GM19025 (cell line): ENCODE data around the gene SSBP2.
"Not testable (repeated sequence)": the region's sequence is repeated elsewhere in the genome, so short reads cannot be mapped to it uniquely, and the experiment has no call there.

Experiments
- ATAC-seq: cut with Tn5 transposase; IDR thresholded peaks from one replicate; pipeline ENCODE4 v1.9.1; 2021; ENCODE audit warnings: mild to moderate bottlenecking, low read depth, moderate library complexity; ENCODE audit not compliant: unreplicated experiment

The SSBP2 gene

DNA sequence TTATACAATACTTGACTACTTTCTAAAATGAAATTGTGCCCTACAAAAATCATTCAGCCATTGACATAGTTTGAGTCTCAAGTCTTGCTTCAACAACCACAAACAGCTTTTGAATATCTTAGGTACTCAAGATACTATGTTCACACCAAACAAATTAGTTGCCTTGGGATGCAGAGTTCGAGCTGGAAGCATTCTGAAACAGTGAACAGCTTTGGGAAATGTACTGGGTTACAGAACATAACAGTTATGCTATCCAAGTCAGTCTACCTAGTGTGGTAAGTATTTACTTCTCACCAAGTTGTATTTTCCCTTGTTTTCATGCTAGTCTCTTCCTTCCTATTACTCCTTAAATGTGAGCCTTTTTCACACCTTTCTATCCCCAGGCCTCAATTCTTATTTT is 143.2 kb downstream of the SSBP2 start:
- no peak for ATAC-seq

DNA sequence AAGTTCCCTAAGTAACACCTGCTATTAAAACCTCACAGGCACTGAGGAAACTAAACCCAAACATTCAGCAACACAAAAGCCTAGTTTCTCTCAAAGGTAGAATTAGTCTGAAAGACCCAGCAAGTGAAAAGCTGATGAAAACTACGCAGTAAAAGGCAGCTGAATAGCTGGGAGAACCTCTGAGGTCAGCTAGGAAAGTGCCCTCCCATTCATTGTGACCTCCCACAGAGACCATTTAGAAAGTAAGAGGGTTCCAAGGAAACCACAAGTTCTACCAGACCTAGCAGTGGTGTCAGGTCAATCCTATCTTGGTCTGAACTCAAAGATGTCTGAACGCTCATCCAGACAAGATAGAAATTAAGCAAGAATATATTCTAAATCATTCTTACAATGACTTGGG is 144.7 kb downstream of the SSBP2 start:
- ATAC-seq, result no peak

GRCh38 chr5:81605299-81605698 is 145.6 kb downstream of the SSBP2 start:
- no peak for ATAC-seq

- no peak for ATAC-seq
These were observed 146.7 kb downstream of the SSBP2 start for GRCh38 chr5:81604193-81604592.

- ATAC-seq, result no peak
These were observed 149.0 kb downstream of the SSBP2 start for GRCh38 chr5:81601919-81602318.

- not testable (repeated sequence) for ATAC-seq
These were observed 158.8 kb downstream of the SSBP2 start for GRCh38 chr5:81592085-81592484.

- ATAC-seq, result no peak
These were observed 160.2 kb downstream of the SSBP2 start for GRCh38 chr5:81590498-81591384.

DNA sequence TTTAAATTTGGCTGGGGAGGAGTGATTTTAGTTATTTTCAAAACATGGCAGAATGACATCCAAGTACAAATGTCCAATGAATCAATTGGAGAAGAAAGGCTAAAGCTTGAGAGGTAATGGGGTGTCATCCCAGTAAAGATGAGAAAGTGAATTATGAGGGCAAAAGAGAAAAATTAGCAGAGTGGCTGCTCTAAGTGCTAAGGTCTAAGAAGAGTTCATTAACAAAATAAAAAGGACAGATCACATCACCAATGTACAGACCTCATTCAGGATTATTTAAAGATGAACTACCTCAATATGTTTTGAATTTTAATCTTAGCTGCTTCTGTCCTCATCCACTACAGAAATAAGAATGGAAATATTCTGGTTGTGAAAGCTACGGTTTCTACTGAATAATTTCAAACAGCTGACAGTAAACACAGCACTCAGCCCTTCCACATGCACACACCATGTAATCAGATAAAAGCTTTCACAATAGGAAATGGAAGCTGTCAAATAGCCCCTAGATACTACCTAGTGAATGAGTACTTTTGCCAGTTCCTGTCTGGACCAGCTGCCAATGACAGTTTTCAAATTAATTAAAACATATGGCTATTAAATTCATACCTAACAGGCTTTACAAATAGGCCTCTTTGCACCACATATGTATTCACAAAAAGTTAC is 171.5 kb downstream of the SSBP2 start:
- no peak for ATAC-seq

DNA sequence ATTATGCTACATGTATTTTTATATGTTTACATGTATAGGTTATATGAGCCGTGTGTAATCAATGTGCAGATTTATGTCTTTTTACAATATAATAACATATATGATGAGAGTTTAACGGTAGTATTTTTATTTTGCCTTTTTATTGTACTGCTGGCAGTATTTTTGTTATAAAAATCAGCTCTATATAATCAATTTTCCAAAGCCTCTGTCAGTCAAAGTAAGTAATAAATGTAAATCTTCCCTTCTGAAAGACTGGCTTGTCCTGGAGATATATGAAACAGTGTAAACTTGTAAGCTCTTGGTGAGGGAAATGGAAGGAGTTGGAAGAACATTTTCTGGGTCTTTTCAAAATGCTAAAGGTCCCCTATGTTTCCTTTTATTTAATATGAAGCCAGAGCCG is 173.8 kb downstream of the SSBP2 start:
- no peak for ATAC-seq

DNA sequence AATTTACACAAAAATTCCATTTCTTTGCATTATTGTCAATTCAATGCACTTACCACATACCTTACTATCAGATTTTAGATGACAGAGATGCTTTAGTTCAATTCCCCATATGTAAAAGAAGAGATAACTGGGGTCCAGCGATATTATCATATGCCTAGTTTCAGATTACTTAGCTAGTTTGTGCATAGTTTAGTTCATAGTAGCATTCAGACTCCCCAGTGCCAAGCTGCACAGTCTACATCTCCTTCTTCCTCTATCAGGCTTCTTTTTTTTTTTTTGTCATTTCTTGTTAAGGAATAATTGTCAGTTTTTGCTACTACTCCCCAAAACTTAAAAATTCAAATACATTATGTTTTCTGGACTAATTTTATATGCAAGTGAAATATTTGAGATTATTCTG is 175.0 kb downstream of the SSBP2 start:
- ATAC-seq, result no peak

GRCh38 chr5:81572201-81572600 is 178.7 kb downstream of the SSBP2 start:
- no peak for ATAC-seq

GRCh38 chr5:81558188-81558587 is 192.7 kb downstream of the SSBP2 start:
- ATAC-seq, result no peak

- no peak for ATAC-seq
These were observed 194.1 kb downstream of the SSBP2 start for GRCh38 chr5:81556809-81557208.

DNA sequence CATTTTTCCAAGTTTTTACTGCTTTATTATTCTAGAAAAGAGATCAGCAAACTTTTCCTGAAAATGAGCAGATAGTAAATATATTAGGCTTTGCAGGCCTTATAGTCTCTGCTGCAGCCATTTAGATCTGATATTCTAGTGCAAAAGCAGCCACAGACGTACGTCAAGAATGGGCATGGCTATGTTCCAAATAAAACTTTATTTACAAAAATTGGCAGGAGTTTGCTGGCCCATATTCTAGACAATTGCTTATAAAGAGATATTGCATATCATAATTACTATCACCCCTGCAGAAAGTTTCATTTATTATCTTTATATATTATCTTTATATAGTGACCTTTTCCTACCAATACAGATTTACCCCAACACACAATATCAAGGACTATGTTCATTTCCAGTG is 195.0 kb downstream of the SSBP2 start:
- ATAC-seq, result no peak

DNA sequence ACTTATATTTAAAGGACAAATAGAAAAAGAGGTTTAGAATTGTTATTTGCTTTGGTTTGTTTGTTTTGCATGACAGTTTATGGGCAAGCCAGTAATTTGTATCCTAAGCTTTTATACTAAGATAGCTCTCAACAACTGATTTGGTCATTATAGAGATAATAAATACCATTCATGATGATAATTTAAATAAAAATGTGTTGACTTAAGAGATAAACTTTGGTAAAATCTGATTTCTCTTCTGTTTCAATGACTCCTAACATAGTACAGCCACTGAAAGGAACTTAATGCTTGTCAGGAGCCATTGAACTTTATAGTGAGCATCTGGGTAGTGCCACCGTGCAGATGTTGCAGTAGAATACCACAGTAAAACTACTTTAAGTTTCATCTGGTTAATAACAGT is 196.2 kb downstream of the SSBP2 start:
- ATAC-seq, result no peak

- no peak for ATAC-seq
These were observed 197.2 kb downstream of the SSBP2 start for GRCh38 chr5:81553567-81554212.

- ATAC-seq, result no peak
These were observed 197.9 kb downstream of the SSBP2 start for GRCh38 chr5:81552852-81553566.

DNA sequence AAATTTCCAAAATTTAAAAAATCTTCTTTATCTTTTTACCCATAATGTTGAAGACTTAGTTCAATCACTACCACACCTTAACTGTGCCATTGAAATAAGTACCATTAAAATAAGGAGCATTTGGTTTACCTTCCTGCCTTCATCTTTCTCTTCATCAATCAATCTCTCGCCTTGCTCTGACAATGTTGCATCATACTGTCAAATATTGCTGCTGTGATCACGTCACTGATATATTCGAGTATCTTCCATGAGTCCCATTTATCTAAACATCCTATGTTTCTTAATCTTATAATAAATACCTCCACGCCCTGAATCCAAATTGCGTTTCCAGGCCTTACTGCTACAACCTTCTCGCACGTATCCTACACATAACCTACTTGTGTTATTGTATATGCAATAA is 201.8 kb downstream of the SSBP2 start:
- ATAC-seq, result no peak

- ATAC-seq, result no peak
These were observed 203.9 kb downstream of the SSBP2 start for GRCh38 chr5:81547001-81547400.

DNA sequence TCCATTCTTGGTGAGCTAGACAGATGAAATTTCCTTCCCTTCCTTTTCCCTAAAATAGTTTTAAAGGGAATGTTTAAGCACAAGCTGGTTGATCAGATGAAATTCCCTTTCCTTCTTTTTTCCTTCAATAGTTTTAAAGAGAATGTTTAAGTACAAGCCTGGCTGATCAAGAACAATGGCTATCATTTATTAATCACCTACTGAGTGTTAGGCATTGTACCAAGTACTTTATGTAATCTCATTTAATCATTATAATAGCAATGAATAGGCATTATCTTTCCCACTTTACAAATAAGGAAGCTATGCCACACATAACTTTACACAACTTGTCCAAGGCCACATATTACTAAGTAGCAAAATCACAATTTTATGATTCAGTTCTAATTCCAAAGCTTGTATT is 205.0 kb downstream of the SSBP2 start:
- ATAC-seq, result no peak
